ENCODE results near the gene SEMA4D.

The SEMA4D gene

DNA sequence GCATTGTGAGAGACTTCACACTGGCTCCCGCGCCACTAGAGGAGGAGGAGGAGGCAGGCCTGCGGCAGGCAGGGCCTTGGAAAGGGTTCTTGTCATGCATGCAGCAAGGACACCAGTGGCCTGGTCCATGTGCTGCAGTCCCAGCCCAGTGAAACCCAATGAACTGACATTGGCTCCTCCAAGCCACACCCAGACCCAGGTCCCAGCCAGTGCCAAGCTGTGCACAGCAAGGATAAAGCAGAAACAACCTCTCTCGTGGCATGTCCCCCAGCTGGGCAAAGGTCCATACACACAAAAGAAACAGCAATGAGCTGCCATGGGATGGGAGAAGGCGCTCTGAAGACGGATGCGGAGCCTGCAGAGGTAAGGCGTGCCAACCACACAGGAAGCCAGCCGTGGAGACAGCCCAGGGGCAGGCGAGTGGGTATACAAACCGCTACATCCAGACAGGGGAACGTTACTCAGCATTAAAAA lies 89.2 kb downstream of the SEMA4D start:
- no peak for DNase-seq

DNA sequence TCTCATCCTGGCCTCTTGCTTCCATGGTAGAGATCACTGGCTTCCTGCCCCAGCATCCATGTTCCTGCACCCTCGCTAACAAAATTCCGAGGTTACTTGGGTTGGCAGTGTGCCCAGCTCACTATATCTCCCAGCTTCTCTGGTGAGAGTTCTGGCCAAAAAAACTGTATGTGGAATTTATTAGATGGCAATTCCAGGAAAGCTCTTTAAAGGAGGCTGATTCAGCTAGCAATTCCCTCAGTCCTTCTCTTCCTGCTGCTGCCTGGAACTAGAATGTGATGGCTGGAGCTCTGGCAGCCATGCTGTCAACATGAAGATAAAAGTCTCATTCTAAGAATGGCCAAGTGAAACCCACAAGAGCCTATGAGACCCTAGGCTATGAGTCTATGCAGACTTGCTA lies 90.8 kb downstream of the SEMA4D start:
- DNase-seq = peak; percentile 63

DNA sequence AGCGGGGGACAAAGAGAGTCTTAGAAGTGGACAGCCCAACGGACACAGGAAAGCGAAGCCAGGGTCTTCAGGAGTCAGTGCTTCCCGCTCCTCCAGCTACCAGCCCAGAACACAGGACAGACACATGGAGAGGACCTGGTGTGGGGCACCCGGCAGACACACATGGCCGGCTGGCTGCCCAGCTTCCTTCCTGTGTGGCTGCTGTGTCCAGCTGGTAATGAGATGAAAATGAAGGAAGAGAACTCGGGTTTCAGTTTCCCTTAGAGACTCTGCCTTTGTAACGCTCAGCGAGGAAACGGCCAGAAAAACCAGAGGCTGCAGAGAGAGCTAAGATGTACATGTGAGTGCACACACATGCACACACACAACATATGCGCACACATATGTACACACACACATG lies 92.1 kb downstream of the SEMA4D start:
- DNase-seq = no peak

DNA sequence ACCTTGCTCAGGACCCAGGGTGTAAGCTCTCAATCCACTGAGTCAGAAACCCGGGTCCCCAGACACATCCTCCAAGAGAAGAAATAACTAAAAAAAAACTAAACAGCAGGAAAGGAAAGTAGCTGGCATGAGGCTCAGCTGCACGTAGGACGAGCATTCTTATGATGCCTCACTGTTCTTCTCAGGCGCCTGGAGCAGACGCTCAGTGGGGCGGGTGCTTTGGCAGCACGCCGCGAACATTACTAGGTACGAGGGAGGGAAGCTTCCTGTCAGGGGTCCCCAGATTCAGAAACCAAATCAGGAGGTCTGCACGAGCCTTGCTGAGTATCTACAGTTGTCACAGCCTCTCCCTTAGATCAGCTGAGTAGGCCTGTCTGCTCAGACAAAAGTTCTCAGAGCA lies 93.8 kb downstream of the SEMA4D start:
- no peak for DNase-seq

DNA sequence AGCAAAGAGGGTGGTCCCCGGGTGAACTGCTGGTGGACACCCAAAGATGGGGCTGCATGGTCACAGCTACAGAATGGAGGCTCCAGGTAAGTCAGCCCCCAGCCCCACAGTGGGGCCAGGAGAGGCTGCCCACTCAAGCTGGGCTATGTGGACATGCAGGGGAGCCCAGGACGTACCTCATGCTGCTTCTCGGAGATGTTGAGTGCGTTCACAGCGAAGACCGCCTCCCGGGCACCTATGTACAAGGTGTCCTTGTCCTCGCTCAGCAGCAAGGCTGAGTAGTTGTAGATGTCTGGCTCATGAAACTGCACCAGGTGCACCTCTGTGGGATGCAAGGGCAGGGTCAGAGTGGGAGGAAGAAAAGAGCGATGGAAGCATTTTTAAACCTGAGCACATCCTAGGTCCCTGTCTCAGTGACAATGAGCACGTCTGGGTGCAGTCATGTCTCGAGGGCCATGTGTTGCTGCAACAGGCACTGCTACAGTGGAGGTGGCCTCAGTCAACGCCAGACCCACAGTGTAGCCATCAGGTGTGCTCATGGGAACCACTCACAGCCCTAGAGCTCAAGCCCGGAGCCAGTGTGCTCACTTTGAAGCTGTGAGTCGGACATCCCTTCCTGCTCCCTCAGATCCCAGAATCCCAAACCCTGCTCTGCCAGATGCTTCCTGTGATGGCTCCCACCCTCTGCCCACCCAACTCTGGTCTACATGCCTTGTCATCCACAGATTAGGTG lies 95.1 kb downstream of the SEMA4D start:
- no peak for DNase-seq

DNA sequence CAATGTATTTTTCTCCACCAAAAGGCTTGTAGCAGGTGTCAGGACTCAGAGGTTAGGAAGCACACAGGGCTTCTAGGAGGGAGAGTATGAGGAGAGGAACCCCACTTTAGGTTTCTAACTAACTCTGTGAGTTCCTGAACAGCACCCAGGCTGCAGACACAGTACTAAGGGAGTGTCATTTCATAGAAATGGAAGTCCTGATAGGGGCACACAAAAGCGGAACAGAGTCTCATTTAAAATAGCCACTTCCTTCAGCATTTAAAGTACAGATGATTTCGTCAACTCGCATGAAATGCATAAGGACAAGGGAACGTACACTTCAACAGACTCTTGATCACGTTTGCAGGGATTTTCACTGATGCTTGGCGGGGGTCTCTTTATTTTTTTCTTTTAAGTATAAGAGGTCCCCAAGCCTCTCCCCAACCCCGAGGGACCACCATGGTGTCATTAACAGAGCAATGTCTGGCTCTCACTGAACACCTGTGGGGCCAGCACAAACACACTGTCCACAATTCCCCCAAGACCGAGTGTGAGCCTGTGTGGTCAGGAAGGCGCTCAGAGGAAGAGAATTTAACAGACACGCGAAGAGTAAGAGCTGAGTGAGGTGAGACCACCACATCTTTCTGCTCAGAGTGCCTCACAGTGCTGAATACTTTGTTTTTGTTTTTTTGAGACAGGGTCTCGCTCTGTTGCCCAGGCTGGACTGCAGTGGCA lies 97.4 kb downstream of the SEMA4D start:
- DNase-seq = no peak

DNA sequence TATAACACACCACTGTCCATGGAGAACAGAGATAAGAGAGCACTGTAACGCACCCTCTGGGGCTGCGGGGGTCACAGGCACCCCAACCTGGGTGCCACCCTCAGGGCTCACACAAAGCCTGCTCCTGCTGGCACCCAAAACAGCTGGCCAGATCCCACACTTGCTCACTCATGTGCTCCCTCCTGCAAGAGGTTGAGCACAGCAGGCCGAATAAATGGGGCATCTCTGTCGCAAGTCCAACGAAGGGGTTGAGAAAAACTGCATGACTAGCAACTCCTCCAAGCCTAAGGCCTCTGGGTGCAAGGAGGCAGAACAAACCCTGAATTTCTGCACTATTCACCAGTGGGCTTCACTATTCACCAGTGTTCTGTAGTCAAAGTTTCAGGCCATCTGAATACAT lies 99.3 kb downstream of the SEMA4D start:
- DNase-seq = no peak

DNA sequence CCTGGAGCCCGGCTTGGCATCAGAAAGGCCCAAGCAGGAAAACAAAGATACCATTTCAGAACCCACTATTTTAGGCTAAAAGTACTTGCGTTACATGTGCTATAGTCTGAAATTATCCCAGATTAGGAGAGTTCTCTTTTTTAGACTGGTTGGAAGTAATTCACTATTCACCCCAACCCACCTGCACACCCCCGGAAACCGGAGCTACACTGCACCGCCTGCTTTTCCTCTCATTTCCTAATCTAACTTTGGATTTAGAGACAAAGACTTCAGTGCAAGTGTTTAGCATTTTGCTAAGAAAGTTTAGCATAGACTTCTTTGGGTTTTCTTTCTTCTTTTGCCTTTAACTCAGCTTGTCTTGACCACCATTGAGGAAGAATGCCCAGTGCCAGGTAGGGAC lies 100.4 kb downstream of the SEMA4D start:
- no peak for DNase-seq

DNA sequence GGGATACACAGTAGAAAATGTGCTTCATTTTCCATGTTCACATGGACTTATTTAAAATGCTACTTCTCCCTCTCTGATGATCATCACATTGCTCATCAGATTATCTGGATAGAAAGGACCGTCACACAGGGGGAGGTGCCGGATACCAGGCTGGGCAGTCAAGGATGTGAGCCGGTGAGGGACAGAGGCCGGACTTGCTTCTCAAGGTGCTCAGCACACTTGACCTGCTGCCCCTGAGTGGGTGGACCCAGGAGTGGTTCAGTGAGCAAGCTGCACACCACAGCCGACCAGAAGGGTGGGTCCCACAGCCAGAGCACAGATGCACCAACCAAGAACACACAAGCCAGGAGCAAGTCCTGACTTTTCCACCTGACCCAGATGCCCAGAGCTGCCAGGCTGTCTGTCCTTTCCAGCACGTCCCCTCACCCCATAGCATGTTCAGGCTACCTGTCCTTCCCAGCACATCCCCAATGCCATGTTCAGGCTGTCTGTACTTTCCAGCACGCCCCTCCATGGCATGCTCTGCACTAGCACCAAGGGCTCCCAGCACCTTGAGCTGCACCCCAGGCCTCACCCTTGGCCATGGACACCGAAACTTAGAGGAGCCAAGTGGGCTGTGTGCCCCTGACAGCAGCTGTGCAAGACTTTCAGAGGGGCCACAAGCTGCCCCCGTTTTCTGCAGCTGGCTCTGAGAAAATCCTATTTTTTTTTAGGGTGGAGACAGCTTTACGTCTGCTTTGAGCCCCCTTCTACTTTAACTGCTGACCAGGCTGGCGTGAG lies 101.8 kb downstream of the SEMA4D start:
- no peak for DNase-seq

DNA sequence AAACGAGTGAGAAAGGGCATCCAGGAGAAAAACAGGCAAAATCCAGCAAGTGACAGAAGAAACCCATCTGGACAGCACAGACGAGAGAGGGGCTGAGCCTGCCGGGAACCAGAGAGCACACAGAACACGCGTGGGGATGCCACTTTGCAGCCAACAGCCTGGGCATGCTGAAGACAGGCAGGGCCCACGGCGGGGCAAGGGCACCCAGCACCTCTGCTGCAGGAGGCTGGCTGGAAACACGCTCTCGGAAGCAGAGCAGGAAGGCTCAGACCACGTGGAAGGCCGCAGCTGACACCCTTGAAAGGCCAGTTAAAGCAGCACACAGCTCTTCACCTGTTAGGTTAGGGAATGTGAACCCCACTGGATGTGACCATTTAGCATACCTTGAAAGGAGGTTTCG lies 103.5 kb downstream of the SEMA4D start:
- no peak for DNase-seq

DNA sequence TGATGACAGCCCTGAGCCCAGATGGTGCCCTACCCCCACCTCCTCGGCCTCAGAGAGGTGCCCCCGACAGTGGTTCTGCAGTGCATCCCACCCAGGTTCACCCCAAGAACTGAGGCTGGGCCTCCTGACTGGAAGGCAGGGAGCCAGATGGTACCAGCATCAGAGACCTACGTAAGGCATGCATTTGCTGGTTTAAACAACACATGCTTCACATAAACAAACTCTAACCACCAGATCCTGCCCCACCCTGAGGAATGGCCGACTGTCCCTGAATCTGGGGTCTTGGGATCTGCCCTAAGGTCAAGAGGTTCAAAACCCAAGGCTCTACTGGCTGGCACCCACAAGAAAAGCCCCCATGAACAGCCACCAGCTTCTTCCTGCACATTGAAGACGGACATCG lies 106.3 kb downstream of the SEMA4D start:
- DNase-seq = no peak

DNA sequence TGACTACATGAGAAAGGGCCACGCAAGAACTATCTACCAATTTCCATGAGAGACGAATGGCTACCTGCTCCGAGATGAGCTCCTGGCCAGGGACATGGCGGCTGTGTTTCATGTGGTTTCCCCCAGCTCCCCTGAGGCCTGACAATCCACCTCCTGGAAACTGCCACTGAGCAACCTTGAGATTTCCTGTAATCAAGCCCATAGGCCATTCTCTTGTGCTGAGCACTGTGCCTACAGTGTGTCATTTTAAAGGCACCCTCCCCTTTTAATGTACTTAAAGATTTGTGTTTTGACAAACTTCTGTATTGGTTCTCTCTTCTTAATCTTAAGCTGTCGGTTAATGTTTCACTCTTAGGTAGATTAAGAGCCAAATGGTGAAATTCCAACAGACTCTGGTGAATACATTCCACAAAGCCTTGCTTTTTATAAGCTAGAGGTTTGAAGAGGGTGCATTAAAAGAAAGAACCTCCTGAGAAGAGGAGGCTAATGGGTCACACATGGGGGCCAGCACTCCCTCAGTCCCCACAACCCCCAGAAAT lies 107.3 kb downstream of the SEMA4D start:
- no peak for DNase-seq

DNA sequence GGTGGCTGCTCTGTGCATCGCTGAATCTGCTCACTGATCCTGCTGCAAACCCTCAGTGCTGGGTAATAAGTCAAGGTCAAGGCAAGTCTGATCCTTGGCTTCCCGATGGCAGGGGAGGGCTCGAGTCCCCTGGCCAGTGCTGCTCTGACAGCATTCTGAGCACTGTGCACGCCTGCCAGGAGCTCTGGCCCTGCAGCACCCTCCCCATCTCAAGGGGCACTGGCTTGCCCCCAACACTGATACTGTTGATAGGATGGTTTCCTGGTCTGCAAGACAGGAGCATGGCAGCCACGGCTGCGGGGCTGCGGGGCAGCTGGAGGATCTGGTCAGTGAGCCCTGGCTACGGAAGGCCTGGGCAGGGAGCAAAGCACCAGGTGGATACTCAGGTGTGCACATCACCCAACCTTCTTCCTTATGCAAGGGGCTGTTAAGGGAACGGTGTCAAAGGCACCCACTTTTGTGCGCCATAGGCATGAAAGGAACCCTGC lies 107.8 kb downstream of the SEMA4D start:
- DNase-seq = no peak

DNA sequence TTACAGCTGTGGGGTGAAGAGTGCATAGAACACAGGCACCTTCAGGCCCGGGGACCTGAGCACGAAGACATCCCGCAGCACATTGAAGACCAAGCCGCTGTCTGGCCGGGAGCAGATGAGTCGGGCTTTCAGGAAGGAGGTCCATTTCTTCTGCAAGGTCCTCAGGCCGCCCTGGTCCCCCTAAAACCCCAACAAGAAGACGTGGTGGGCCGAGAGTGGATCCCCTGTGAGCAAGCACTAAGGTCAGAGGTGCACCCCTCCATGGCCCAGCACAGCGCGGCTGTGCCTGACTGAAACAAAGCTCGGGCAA lies 109.1 kb downstream of the SEMA4D start:
- DNase-seq = no peak

DNA sequence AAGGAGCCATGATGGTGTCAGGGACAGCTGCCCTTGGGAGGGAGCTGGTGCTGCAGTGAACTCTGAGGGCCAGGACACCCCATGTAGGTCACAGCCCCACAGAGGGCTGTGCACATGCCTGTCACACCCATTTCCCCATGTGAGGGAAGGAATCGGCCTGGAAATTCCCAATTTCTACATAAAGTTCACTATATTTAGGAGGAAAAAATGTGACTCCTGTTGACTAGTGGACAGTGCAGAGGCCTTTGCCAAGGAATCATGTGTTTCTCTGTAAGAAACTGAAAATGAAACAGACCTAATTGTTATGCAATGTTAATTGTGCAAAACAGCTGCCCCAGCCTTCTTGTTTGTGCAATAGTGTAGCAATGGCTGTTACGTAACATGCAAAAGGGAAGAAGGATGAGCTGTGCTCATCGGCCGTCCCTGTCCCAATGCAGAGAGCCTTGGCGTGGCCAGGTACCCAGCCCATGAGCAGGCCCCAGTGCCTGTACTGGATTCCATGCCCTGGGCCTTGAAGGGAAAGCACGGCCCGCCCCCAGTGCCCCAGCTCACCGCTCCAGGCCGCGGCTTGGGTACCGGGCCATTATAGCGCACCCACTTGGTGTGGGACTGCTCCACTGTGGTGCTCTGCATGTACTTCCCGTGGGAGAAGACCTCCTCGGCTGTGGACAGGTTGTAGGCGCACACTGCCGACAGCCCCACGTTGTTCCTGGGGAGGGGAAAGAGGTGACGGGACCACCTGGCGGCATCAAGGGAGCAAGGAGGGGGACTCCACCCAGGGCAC lies 109.6 kb downstream of the SEMA4D start:
- DNase-seq = peak; percentile 50

DNA sequence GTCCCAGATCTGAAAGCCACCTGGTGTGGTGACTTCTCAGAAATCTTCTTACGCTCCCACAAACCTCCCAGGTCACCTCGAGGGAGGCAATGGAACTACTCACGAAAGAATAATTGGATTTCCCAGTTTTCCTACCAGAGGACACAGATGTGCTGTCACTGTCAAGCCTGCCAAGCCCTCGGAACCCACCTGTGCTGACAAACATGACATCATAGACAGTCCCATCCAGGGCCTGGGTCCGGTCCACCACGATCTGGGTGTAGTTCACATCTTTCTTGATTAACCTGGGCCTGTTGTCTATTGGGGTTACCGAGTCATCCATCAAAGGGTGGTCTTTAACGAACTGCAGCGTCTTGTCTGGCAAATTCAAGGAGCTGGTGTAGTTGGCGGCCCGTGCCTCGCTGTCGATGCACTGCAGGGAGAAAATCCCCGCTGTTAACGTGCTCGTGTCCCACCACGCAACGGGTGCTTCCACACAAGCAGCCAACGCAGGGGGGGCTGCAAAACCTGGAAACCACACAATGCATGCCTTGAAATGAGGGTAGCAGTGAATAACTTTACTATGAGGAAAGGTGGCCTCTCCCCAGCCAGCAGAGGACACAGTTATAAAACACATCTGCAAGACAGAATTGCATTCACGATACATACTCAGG lies 110.6 kb downstream of the SEMA4D start:
- no peak for DNase-seq

DNA sequence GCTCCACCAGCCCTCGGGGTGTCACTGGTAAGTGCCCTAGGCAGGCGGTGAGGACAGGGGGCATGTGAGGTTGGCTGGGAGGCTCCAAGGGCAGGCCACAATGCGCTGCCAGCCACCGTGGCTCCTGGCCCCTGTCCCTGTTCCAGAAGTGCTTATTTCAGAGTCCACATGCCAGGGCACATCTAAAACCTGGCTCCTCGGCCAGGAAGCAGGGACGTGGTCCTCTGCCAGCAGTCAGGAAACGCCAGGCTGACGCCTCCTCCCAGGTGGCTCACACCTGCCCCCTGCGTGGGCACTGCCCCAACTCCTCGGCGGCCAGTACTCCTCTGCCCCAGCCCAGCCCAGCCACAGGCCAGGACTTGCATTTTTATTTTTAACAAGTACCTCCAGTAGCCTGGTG lies 111.1 kb downstream of the SEMA4D start:
- no peak for DNase-seq

DNA sequence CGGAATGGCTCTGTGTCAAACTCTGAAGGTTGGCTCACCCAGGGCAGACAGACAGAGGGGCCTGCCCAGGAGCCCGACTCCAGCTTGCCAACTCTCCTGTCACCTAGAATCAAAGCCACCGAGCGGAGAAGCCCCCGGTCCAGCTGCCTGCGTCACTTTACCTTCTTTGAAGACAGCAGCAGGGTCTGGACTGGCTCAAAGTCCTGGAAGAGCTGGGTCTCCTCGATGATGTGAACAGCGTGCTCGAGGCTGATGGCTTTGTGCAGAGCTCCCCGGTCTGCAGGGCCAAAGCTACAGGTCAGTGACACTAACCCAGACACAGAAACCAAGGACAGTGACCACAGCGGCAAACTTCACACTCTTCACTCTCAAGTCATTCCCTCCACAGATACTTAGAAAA lies 111.7 kb downstream of the SEMA4D start:
- DNase-seq = no peak

DNA sequence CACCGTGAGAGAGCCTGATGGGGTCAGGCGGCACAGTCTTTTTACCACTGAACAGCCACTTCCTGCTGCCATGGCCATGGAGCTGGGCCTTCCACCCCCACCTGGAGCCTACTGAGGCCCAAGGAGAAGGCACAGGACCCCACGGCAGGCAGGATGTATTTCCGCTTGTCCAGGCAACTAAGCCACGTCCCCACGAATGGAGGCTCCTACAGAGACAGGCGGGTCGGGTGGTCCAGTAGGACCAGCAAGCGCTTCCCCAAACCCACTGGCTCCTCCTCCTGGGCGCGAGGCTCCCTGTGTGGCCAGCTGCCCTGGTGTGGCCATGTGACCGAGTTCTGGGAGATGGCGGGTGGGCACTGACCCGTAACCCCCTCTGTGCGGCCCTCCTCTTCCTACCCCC lies 113.1 kb downstream of the SEMA4D start:
- DNase-seq = no peak

DNA sequence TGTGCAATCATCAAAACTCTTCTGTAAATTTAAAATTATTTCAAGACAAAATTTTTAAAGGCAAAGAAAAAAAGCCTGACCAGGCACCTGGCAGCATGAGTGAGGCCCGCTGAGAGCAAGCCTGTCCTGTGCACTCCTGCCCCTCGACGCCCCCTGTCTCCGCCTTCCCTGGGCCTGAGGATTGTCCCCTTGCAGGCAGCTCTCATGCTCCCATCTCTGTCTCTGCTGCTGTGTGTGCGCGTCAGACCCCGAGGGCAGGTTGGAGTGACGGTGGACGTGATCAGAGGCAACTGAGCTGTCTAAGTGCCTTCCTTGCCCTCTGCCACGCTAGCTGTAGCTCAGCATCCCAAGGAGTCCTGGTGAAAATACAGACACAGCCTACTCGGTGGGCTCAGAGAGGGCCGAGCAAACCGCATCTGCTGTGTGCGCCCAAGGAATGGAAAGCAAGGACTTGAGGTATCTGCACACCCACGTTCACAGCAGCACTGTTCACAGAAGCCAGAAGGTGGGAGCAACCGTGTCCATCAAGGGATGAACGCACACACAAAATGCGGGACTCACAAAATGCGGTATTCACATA lies 114.1 kb downstream of the SEMA4D start:
- DNase-seq = no peak

DNA sequence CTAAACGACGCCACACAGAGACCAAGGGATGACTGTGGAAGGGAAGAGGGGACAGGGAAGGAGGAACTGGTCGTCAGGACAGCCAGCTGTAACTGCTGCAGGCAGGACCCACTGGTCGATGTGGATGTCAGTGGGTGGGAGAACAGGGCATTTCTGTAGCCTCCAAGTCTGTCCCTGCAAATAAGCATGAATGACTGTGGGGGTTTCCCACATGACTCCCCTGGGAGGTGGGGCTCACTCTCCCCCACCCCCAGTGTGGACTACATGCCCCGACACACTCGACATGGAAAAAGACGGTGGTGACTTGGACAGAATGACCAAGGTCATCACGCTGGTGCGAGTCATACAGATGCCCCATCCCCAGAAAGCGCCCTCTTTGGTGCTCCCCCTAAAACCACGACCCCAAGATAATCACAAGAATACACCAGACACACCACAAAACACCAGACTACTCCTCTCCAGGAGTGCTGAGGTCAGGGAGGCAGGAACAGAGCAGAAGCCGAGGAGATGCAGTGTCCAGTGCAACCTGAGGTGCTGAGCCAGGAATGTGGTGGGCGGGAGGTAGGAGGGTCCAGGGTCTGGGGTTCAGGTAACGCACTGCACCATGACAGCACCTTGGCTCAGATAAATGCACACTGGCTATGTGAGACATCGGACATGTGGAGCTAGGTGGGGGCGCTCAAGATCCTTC lies 114.7 kb downstream of the SEMA4D start:
- no peak for DNase-seq

All from fibroblast of upper back skin (primary cell).